ENCODE measurements around the gene SALL1. TPM values are rescaled to one million over a fixed set of nuclear protein-coding genes. Genes with fewer than 3 reads are reported as not detected.
A peak's percentile ranks its signal among the peaks of the same experiment; 100 is the strongest.

The SALL1 gene
- total and polyA plus RNA-seq, 2 experiments from 2014 or later = 9.4 to 22.7 TPM

- Histone ChIP-seq H3K36me3 (ENCODE audit: insufficient read depth) (no peaks in the 10 kb centered on the region), H3K27me3 (ENCODE audit: insufficient read depth) (peaks cover 15% of the 10 kb centered on the region), H3K4me3 (no peak overlapping the region), H3K79me2 (replicated peaks; ENCODE audit: insufficient read depth) (peaks cover 77% of the 10 kb centered on the region), H3K9me2 (ENCODE audit: insufficient read depth) (no peaks in the 10 kb centered on the region), H3K4me1 (ENCODE audit: insufficient read depth) (peaks cover 60% of the 10 kb centered on the region), H3K27ac (ENCODE audit: low read depth) (no peak overlapping the region), H3F3A (replicated peaks; ENCODE audit: low read depth) (no peaks in the 10 kb centered on the region), H4K20me1 (replicated peaks; ENCODE audit: insufficient read depth) (peaks cover 13% of the 10 kb centered on the region; the same call in 1 of the 2 replicates), H3K4me2 (no peak overlapping the region), H2AFZ (no peak overlapping the region)
- Mint-ChIP-seq H3K4me3 (no peak overlapping the region), H3K9me3 (no peaks in the 10 kb centered on the region; the same call in 2 of the 3 replicates), H3K36me3 (ENCODE audit: low read depth) (peaks cover 56% of the 10 kb centered on the region), H3K27ac (no peak overlapping the region), H3K27me3 (ENCODE audit: insufficient read depth, low read depth, poor library complexity) (peaks cover 4% of the 10 kb centered on the region), H3K4me1 (peaks cover 76% of the 10 kb centered on the region)
- DNase-seq (ENCODE audit: low spot score) (no peak), ATAC-seq (no peak)
- TF ChIP-seq EZH2phosphoT487 (IDR thresholded peaks at IDR 0.05; ENCODE audit: unreplicated experiment) (no peak), NANOG (IDR thresholded peaks at IDR 0.05; ENCODE audit: borderline replicate concordance) (no peak), EZH2 (IDR thresholded peaks at IDR 0.05; ENCODE audit: low read depth, unreplicated experiment) (no peak), STAT1 (IDR thresholded peaks at IDR 0.05; ENCODE audit: unreplicated experiment) (no peak)
Measured at GRCh38 chr16:51144203-51144602, 6.9 kb downstream of the SALL1 start.

GRCh38 chr16:51143196-51143977 lies 7.7 kb downstream of the SALL1 start:
- H3K27me3 ChIP-seq (ENCODE audit: insufficient read depth) = peaks cover 7% of the 10 kb centered on the region
- H3K9me2 ChIP-seq (ENCODE audit: insufficient read depth) = no peaks in the 10 kb centered on the region
- peaks cover 77% of the 10 kb centered on the region for H3K4me1 Mint-ChIP-seq
- DNase-seq (ENCODE audit: low spot score) (no peak), ATAC-seq (peak; percentile 31; the same call in 2 of the 3 replicates)
- H3K27ac ChIP-seq (ENCODE audit: low read depth) = no peak overlapping the region
- H3K36me3 Mint-ChIP-seq (ENCODE audit: low read depth) = peaks cover 57% of the 10 kb centered on the region
- peaks cover 16% of the 10 kb centered on the region; the same call in 1 of the 2 replicates for H4K20me1 ChIP-seq (replicated peaks; ENCODE audit: insufficient read depth)
- peaks cover 4% of the 10 kb centered on the region; the same call in 1 of the 2 replicates for H3K36me3 ChIP-seq (ENCODE audit: insufficient read depth)
- H3K4me2 ChIP-seq = peak overlapping the region; percentile 23; the same call in 1 of the 2 replicates
- H3K4me3 ChIP-seq = no peak overlapping the region
- H3K9me3 Mint-ChIP-seq = no peaks in the 10 kb centered on the region; the same call in 2 of the 3 replicates
- no peak overlapping the region for H3K27ac Mint-ChIP-seq
- peaks cover 53% of the 10 kb centered on the region for H3K4me1 ChIP-seq (ENCODE audit: insufficient read depth)
- H3K27me3 Mint-ChIP-seq (ENCODE audit: insufficient read depth, low read depth, poor library complexity) = peaks cover 7% of the 10 kb centered on the region
- no peak overlapping the region for H3K4me3 Mint-ChIP-seq
- no peak overlapping the region for H2AFZ ChIP-seq
- no peaks in the 10 kb centered on the region for H3F3A ChIP-seq (replicated peaks; ENCODE audit: low read depth)
- peaks cover 69% of the 10 kb centered on the region for H3K79me2 ChIP-seq (replicated peaks; ENCODE audit: insufficient read depth)
- TF ChIP-seq, protein P1, sequence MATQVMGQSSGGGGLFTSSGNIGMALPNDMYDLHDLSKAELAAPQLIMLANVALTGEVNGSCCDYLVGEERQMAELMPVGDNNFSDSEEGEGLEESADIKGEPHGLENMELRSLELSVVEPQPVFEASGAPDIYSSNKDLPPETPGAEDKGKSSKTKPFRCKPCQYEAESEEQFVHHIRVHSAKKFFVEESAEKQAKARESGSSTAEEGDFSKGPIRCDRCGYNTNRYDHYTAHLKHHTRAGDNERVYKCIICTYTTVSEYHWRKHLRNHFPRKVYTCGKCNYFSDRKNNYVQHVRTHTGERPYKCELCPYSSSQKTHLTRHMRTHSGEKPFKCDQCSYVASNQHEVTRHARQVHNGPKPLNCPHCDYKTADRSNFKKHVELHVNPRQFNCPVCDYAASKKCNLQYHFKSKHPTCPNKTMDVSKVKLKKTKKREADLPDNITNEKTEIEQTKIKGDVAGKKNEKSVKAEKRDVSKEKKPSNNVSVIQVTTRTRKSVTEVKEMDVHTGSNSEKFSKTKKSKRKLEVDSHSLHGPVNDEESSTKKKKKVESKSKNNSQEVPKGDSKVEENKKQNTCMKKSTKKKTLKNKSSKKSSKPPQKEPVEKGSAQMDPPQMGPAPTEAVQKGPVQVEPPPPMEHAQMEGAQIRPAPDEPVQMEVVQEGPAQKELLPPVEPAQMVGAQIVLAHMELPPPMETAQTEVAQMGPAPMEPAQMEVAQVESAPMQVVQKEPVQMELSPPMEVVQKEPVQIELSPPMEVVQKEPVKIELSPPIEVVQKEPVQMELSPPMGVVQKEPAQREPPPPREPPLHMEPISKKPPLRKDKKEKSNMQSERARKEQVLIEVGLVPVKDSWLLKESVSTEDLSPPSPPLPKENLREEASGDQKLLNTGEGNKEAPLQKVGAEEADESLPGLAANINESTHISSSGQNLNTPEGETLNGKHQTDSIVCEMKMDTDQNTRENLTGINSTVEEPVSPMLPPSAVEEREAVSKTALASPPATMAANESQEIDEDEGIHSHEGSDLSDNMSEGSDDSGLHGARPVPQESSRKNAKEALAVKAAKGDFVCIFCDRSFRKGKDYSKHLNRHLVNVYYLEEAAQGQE (IDR thresholded peaks at IDR 0.05; ENCODE audit: unreplicated experiment) = no peak
- TF ChIP-seq JUNB (IDR thresholded peaks at IDR 0.05; ENCODE audit: unreplicated experiment) = no peak
- no peak for TF ChIP-seq ZNF114 (CRISPR knock-in tag; IDR thresholded peaks at IDR 0.05)
- TF ChIP-seq, protein P2, sequence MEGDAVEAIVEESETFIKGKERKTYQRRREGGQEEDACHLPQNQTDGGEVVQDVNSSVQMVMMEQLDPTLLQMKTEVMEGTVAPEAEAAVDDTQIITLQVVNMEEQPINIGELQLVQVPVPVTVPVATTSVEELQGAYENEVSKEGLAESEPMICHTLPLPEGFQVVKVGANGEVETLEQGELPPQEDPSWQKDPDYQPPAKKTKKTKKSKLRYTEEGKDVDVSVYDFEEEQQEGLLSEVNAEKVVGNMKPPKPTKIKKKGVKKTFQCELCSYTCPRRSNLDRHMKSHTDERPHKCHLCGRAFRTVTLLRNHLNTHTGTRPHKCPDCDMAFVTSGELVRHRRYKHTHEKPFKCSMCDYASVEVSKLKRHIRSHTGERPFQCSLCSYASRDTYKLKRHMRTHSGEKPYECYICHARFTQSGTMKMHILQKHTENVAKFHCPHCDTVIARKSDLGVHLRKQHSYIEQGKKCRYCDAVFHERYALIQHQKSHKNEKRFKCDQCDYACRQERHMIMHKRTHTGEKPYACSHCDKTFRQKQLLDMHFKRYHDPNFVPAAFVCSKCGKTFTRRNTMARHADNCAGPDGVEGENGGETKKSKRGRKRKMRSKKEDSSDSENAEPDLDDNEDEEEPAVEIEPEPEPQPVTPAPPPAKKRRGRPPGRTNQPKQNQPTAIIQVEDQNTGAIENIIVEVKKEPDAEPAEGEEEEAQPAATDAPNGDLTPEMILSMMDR (conservative IDR thresholded peaks at IDR 0.05; ENCODE audit: low read depth in 2 of 2) = no peak
- TF ChIP-seq CREB1 (CRISPR knock-in tag; IDR thresholded peaks at IDR 0.05; ENCODE audit: low read depth) = no peak
- no peak for TF ChIP-seq ETS1 (IDR thresholded peaks at IDR 0.05)
- no peak for TF ChIP-seq POLR2AphosphoS5 (IDR thresholded peaks at IDR 0.05; ENCODE audit: low read depth)
- no peak for TF ChIP-seq STAT1 (IDR thresholded peaks at IDR 0.05; ENCODE audit: unreplicated experiment)
